Smooth muscle cell of the brain vasculature (primary cell): ENCODE measurements around the gene MATCAP1.

Source experiments
- DNase-seq: peaks from one replicate; pipeline ENCODE4 v3.0.0-alpha.2; 2012; ENCODE audit warnings: low read depth, low spot score

Gene MATCAP1

GRCh38 chr16:67157892-67158635 is 25.7 kb downstream of the MATCAP1 start:
- no peak for DNase-seq

- DNase-seq: no peak
These were observed 26.5 kb downstream of the MATCAP1 start for GRCh38 chr16:67157106-67157748.

- DNase-seq: no peak
These were observed 27.5 kb downstream of the MATCAP1 start for GRCh38 chr16:67156143-67156844.

- DNase-seq: no peak
These were observed 28.2 kb downstream of the MATCAP1 start for GRCh38 chr16:67155295-67156142.

GRCh38 chr16:67154578-67155294 is 29.0 kb downstream of the MATCAP1 start:
- no peak for DNase-seq

- DNase-seq: no peak
These were observed 32.2 kb downstream of the MATCAP1 start for GRCh38 chr16:67151431-67152097.

- no peak for DNase-seq
These were observed 32.8 kb downstream of the MATCAP1 start, which contains the start of gene B3GNT9 for GRCh38 chr16:67150833-67151396. TSS of gene B3GNT9 (minus strand) at chr16:67150998. CDS start at chr16:67150485, 513 bp downstream.

- DNase-seq: no peak
These were observed 33.5 kb downstream of the MATCAP1 start for GRCh38 chr16:67150047-67150832.

GRCh38 chr16:67149276-67150046 is 34.3 kb downstream of the MATCAP1 start:
- DNase-seq: no peak

GRCh38 chr16:67148656-67149275 is 35.0 kb downstream of the MATCAP1 start:
- DNase-seq: no peak

GRCh38 chr16:67148221-67148620 is 35.5 kb downstream of the MATCAP1 start:
- no peak for DNase-seq

- DNase-seq: no peak
These were observed 36.2 kb downstream of the MATCAP1 start for GRCh38 chr16:67147437-67148140.

GRCh38 chr16:67146523-67147357 is 37.0 kb downstream of the MATCAP1 start:
- DNase-seq: no peak

GRCh38 chr16:67145746-67146145 is 38.0 kb downstream of the MATCAP1 start:
- no peak for DNase-seq

- DNase-seq: no peak
These were observed 38.8 kb downstream of the MATCAP1 start for GRCh38 chr16:67144943-67145342.

- DNase-seq: no peak
These were observed 41.4 kb downstream of the MATCAP1 start for GRCh38 chr16:67142342-67142741.
